ENCODE results near the gene NHEJ1.

The NHEJ1 gene

DNA sequence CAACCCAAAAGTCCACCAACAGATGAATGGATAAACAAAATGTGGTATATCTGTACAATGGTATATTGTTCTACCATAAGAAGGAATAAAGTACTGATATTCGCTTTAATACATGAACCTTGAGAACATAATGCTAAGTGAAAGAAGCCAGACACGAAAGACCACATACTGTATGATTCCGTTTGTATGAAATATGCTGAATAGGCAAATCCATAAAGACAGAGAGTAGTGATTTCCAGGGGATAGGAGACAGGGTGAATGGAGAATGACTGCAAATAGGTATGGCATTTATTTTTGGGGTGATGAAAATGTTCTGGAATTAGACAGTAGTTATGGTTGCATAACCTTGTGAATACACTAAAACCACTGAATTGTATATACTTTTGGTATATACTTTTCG, 71.3 kb downstream of the NHEJ1 start:
- Mint-ChIP-seq H3K4me3 (no peak overlapping the region), H3K4me1 (ENCODE audit: low read depth) (peaks cover 4% of the 10 kb centered on the region), H3K27ac (no peak overlapping the region), H3K36me3 (ENCODE audit: low read depth) (no peaks in the 10 kb centered on the region), H3K9me3 (no peaks in the 10 kb centered on the region), H3K27me3 (ENCODE audit: low read depth) (no peaks in the 10 kb centered on the region)
- DNase-seq (ENCODE audit: low spot score): no peak

DNA sequence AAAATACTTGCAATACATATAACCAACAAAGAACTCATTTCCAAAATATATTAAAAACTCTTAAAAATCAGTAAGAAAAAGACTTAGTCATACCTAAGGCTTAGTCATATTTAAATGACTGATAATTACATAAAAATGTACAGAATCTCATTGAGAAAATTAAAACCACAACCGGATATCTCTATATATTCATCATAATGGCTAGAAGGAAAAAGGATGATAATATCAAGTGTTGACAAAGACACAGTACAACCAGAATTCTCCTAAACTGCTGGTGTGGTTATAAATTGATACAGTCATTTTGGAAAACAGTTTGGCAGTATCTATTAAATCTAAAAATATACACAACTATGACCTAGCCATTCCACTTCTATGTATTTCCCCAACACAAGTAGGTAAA, 72.8 kb downstream of the NHEJ1 start:
- no peak overlapping the region for H3K4me3 Mint-ChIP-seq
- H3K27me3 Mint-ChIP-seq (ENCODE audit: low read depth): no peaks in the 10 kb centered on the region
- no peaks in the 10 kb centered on the region for H3K9me3 Mint-ChIP-seq
- no peaks in the 10 kb centered on the region for H3K36me3 Mint-ChIP-seq (ENCODE audit: low read depth)
- no peak for DNase-seq (ENCODE audit: low spot score)
- H3K27ac Mint-ChIP-seq: no peak overlapping the region
- H3K4me1 Mint-ChIP-seq (ENCODE audit: low read depth): peaks cover 4% of the 10 kb centered on the region

DNA sequence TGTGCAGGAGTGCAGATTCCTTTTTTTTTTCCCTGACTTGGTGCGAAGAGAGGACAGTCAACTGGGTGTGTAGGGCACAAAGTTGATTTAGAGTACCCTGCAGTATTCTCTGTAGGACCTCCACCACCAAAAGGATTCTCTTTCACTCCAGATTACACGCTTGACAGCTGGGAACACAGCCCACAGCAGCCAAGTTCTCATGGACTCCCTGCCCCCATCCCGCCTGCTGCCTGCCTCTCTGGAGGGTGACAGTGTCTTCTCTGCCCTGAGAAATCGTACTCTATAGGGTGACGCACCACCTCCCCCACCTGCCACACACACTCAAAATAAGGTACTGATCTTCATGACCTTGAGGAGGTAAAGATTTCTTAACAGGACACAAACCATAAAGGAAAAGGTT, 73.3 kb downstream of the NHEJ1 start:
- no peaks in the 10 kb centered on the region for H3K36me3 Mint-ChIP-seq (ENCODE audit: low read depth)
- no peaks in the 10 kb centered on the region for H3K27me3 Mint-ChIP-seq (ENCODE audit: low read depth)
- H3K27ac Mint-ChIP-seq: no peak overlapping the region
- H3K4me1 Mint-ChIP-seq (ENCODE audit: low read depth): peaks cover 4% of the 10 kb centered on the region
- no peaks in the 10 kb centered on the region for H3K9me3 Mint-ChIP-seq
- H3K4me3 Mint-ChIP-seq: no peak overlapping the region
- no peak for DNase-seq (ENCODE audit: low spot score)

DNA sequence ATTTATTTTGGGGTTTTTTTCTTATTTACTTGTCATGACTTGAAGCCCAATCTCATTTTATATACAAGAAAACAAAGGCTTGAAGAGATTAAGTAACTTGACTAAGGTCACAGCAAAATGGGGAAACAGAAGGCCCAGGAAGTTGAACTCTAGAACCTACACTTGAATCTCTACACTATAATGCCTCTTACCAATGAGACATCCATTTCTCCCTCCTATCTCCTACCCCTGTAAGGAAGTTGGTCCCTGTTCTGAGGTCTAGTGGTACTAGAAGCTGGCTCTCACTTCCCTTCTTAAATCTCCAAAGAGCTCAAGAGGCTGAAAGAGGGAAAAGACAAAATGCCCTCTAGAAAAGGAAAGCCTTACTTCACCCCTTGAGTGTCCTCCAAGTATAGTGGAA, 74.4 kb downstream of the NHEJ1 start:
- Mint-ChIP-seq H3K27me3 (ENCODE audit: low read depth) (no peaks in the 10 kb centered on the region), H3K36me3 (ENCODE audit: low read depth) (no peaks in the 10 kb centered on the region), H3K27ac (no peak overlapping the region), H3K4me3 (no peak overlapping the region), H3K9me3 (no peaks in the 10 kb centered on the region), H3K4me1 (ENCODE audit: low read depth) (peaks cover 4% of the 10 kb centered on the region)
- no peak for DNase-seq (ENCODE audit: low spot score)

DNA sequence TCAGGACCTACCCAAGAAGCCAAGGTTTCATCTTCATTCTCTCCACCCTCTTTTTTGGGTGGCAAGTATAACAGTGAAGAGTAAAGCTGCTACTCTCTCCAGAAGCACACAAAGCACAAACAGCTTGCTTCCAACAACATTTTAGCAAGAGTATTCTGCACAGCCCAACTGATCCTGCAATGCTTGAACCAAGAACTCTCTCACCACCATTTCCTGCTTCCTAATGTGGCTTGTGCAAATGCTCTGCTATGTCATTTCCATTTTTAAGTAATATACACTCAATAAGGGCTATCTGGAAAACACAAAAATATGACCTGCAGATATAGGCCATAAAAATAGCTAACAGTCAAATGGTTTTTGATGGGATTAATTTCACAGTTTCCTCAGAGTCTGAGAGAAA, 75.8 kb downstream of the NHEJ1 start:
- H3K27ac Mint-ChIP-seq: no peak overlapping the region

DNA sequence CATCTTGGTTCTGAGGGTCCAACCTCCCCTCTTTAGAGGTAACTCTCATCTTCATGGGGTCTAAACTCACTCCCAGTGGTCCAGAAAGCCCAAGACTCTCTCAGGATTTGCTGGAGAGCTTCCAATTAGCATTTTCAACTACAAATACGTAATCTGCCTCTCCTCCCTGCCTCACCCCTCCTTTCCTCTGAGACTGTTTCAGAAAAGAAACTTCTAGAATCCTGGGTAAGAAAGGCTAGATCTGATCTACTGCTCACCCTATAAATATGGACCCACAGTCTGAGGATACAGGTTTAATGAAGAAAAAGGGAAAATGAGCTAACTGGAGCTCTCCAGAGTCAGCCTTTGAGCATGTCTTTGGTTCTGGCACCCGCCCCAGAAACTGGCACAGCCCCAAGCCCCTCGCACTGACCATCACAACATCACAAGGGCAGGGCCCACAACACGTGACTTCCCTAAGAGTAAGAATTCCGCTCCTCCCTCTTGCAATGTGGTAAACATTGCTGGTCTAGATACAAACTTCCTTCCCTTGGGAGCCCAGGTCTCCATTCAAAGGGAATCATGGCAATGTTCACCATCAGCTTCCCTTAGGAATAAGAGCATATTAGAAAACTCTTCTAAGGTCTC, 78.2 kb downstream of the NHEJ1 start:
- no peak for DNase-seq (ENCODE audit: low spot score)
- H3K4me3 Mint-ChIP-seq: no peak overlapping the region
- peaks cover 4% of the 10 kb centered on the region for H3K4me1 Mint-ChIP-seq (ENCODE audit: low read depth)
- no peaks in the 10 kb centered on the region for H3K36me3 Mint-ChIP-seq (ENCODE audit: low read depth)
- H3K27ac Mint-ChIP-seq: no peak overlapping the region
- no peaks in the 10 kb centered on the region for H3K9me3 Mint-ChIP-seq
- H3K27me3 Mint-ChIP-seq (ENCODE audit: low read depth): no peaks in the 10 kb centered on the region

More for the DNA sequence above, 75.8 kb downstream of the NHEJ1 start:
- Mint-ChIP-seq H3K4me1 (ENCODE audit: low read depth) (peaks cover 4% of the 10 kb centered on the region), H3K27me3 (ENCODE audit: low read depth) (no peaks in the 10 kb centered on the region), H3K4me3 (no peak overlapping the region), H3K9me3 (no peaks in the 10 kb centered on the region), H3K36me3 (ENCODE audit: low read depth) (no peaks in the 10 kb centered on the region)
- no peak for DNase-seq (ENCODE audit: low spot score)

DNA sequence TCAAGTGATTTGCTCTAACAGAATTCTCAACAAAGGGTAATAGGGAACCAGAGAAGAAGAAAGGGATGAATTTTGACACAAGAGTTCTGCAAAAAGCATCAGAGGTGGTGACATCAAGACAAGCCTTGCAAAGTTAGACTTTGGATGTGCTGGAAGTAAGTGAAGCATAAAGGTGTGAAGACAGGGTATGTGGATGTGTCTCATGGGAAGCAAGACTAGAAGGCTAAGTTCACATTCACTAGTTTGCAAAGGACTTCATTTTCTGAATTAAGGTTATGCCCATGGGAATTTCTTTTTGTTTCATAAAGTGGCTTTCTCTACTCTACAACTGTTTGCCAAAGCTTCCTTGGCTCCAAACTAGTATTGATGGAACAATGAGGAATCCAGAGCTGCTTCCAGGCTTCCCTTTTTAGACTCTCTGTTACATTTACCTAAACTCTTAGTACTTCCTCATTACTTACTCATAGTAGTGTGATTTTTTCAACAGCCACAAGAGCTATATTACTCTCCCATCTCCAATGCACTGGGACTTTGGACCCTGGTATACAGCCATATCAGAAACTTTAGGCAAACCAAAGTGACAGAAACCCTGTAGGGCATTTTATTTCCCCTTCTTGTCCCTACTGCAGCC, 78.8 kb downstream of the NHEJ1 start:
- H3K36me3 Mint-ChIP-seq (ENCODE audit: low read depth): peaks cover 2% of the 10 kb centered on the region
- DNase-seq (ENCODE audit: low spot score): no peak
- no peaks in the 10 kb centered on the region for H3K9me3 Mint-ChIP-seq
- H3K4me1 Mint-ChIP-seq (ENCODE audit: low read depth): peaks cover 4% of the 10 kb centered on the region
- H3K4me3 Mint-ChIP-seq: no peak overlapping the region
- no peaks in the 10 kb centered on the region for H3K27me3 Mint-ChIP-seq (ENCODE audit: low read depth)
- no peak overlapping the region for H3K27ac Mint-ChIP-seq

DNA sequence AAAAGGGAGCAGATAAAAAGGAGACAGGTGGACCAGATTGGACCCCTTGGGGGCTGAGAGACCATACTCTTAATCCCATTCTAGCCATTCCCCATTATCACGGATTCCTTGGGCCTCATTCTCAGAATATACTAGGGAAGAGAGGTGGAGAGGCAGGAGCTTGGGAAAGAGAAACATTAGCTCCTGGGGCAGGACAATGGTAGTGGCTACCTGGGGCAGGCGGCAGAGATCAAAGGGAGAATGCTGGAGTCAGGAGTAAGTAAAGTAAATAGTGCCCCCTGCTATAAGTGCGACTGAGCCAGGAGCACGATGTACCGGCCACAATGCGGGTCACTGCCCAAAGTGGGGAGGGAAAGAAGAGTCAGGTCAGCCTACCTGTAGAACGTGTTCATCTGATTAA, 79.5 kb downstream of the NHEJ1 start:
- H3K27ac Mint-ChIP-seq: no peak overlapping the region
- peaks cover 4% of the 10 kb centered on the region for H3K4me1 Mint-ChIP-seq (ENCODE audit: low read depth)
- H3K36me3 Mint-ChIP-seq (ENCODE audit: low read depth): peaks cover 4% of the 10 kb centered on the region
- no peak overlapping the region for H3K4me3 Mint-ChIP-seq
- no peaks in the 10 kb centered on the region for H3K9me3 Mint-ChIP-seq
- DNase-seq (ENCODE audit: low spot score): no peak
- no peaks in the 10 kb centered on the region for H3K27me3 Mint-ChIP-seq (ENCODE audit: low read depth)

DNA sequence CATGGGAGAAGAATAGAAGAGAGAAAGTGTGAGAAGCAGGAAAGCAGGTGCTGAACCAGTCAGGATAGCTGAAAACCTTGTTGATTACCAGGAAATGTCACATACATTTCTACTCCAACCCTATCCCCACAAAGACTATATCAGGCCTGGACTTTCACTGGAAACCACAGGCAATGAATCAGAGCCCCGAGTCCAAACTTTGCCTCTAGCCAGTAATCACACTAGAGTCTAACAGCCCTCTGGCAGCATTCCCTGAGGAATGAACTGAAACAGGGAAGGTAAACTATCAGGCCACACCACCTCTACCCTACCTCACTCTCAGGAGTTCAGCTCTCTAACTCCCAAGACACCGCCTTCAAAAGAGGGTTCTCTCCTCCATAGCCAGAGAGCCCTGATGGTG, 81.2 kb downstream of the NHEJ1 start:
- no peak for DNase-seq (ENCODE audit: low spot score)
- H3K4me1 Mint-ChIP-seq (ENCODE audit: low read depth): no peaks in the 10 kb centered on the region
- no peak overlapping the region for H3K27ac Mint-ChIP-seq
- no peaks in the 10 kb centered on the region for H3K9me3 Mint-ChIP-seq
- H3K27me3 Mint-ChIP-seq (ENCODE audit: low read depth): no peaks in the 10 kb centered on the region
- peaks cover 9% of the 10 kb centered on the region for H3K36me3 Mint-ChIP-seq (ENCODE audit: low read depth)
- no peak overlapping the region for H3K4me3 Mint-ChIP-seq

DNA sequence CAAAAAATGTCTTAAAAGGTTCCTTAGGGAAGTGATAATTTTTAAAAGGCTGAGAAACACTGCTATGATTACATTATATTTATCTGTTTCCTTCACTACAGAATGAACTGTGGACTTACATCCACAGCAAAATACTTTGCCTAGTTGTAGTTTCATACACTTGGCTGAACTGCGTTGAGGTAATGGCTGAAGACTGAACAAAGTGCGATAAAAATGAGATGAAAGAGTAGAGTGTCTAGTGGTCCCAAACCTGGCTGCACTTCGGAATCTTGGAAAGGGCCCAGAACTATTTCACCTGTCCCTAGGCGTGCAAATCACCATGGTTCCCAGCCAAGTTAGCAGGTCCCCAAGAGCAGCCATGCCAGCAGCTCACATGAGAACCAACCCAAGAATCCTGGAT, 81.7 kb downstream of the NHEJ1 start:
- no peaks in the 10 kb centered on the region for H3K27me3 Mint-ChIP-seq (ENCODE audit: low read depth)
- H3K4me1 Mint-ChIP-seq (ENCODE audit: low read depth): no peaks in the 10 kb centered on the region
- no peak overlapping the region for H3K27ac Mint-ChIP-seq
- H3K4me3 Mint-ChIP-seq: no peak overlapping the region
- H3K36me3 Mint-ChIP-seq (ENCODE audit: low read depth): peaks cover 9% of the 10 kb centered on the region
- no peak for DNase-seq (ENCODE audit: low spot score)
- no peaks in the 10 kb centered on the region for H3K9me3 Mint-ChIP-seq

DNA sequence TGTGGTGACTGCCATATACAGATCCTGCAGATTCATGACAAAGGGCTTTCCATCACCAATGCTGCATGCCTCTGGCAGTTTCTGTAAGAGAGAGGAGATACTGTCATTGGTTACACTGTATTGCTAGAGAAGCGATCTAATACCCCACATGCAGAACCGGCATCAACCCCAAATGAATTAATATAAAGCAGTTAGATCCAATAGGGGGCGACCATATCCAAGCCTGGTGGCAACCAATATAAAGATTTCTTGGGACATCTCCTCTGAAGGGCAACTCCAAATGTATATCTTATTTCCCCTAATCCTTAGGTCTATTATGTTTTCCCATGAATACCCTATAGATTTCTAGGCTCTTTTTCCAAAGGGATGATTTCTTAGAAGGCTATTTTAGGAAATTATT, 82.5 kb downstream of the NHEJ1 start:
- no peak for DNase-seq (ENCODE audit: low spot score)
- Mint-ChIP-seq H3K9me3 (no peaks in the 10 kb centered on the region), H3K4me1 (ENCODE audit: low read depth) (no peaks in the 10 kb centered on the region), H3K4me3 (no peak overlapping the region), H3K27ac (no peak overlapping the region), H3K36me3 (ENCODE audit: low read depth) (peaks cover 9% of the 10 kb centered on the region), H3K27me3 (ENCODE audit: low read depth) (no peaks in the 10 kb centered on the region)

DNA sequence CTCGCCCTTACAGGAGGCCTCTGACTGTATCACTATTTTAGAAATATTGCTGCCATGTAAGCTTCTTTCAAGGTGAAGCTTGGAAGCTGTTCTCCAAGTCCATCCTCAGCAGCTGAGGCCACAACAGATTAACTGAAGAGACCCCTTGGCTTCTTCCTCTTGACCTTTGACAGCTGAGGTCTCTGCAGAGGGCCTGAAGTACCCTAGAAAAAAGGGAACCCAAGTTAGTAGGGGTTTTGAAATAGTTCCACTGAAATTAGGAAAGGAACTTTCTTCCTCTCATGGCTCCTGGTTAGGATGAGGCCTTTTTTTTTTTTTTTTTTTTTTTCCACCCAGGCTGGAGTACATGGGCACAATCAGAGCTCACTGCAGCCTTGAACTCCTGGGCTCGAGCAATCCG, 84.4 kb downstream of the NHEJ1 start:
- no peak overlapping the region for H3K27ac Mint-ChIP-seq

DNA sequence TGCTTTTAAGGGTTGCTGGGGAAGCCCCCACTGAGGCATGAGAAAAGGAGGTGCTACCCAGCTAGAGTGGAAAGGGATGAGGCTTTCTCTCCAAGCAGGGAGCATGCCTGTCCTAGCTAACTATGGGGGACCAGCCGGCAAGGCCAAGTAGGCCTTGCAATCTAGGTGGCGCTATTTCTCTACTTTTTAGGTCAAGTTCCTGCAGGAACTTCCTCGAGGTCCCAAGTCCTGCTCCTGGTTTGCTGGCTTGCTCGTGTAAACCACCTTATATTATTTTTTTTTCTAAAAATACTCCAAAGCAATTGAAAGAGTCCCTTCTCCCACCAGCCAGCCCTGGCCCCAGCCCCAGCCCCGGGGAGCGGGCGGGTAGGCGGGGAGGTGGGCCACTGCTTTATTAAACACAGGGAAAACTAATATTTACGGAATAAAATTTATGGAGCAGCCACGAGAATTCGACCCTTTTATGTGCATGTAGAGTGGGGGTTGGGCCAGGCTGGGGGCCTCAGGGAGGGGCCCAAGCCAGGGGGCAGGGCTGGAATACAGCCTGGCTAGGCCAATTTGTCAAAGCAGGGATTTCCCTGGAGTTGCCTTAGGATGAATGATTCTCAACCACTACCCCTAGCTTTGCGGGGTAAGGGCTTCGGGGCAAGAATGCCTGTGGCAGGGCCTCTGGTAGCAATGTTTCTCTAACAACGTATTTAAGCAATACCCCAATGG, 87.0 kb downstream of the NHEJ1 start:
- Mint-ChIP-seq H3K9me3 (no peaks in the 10 kb centered on the region), H3K4me3 (no peak overlapping the region), H3K36me3 (ENCODE audit: low read depth) (peaks cover 9% of the 10 kb centered on the region), H3K4me1 (ENCODE audit: low read depth) (no peaks in the 10 kb centered on the region), H3K27me3 (ENCODE audit: low read depth) (no peaks in the 10 kb centered on the region), H3K27ac (no peak overlapping the region)
- no peak for DNase-seq (ENCODE audit: low spot score)

More for the DNA sequence above, 84.4 kb downstream of the NHEJ1 start:
- H3K4me3 Mint-ChIP-seq: no peak overlapping the region
- no peaks in the 10 kb centered on the region for H3K9me3 Mint-ChIP-seq
- H3K4me1 Mint-ChIP-seq (ENCODE audit: low read depth): no peaks in the 10 kb centered on the region
- DNase-seq (ENCODE audit: low spot score): no peak
- H3K27me3 Mint-ChIP-seq (ENCODE audit: low read depth): no peaks in the 10 kb centered on the region
- peaks cover 9% of the 10 kb centered on the region for H3K36me3 Mint-ChIP-seq (ENCODE audit: low read depth)

DNA sequence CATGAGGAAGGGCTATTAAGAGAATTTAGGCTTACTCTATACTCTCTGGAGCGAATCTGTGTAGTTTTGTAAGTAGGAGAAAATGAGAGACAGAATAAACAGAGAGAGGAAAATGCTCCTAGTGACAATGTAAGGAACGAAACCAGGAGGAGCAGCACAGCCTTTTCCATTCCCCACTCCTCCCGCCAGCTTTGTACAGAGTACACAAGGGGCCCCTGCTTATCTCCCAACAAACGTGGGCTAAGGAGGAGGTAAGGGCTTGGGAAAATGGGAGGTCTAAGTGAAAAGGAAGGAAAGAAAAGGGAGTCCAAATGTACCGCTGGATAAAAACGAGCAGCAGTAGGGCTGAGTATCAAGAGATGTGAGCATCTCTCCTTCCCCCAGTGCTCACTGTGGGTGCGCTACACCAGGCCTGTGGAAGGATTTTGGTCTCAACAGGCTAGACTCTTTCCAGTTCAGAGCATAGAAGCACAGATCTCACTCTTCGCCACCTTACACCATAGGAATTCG, 87.8 kb downstream of the NHEJ1 start:
- Mint-ChIP-seq H3K27ac (no peak overlapping the region), H3K9me3 (no peaks in the 10 kb centered on the region), H3K36me3 (ENCODE audit: low read depth) (peaks cover 9% of the 10 kb centered on the region), H3K27me3 (ENCODE audit: low read depth) (no peaks in the 10 kb centered on the region), H3K4me3 (no peak overlapping the region), H3K4me1 (ENCODE audit: low read depth) (no peaks in the 10 kb centered on the region)
- DNase-seq (ENCODE audit: low spot score): no peak

All from T-helper 2 cell treated with Interferon-gamma antibody and Interleukin-4, amounts not matched to agents 5 μg/mL and 100 μg/mL, for 36 hours (primary cell).